GM19438 (cell line): ENCODE measurements around the gene SNX27.
"Not testable (repeated sequence)": the region's sequence is repeated elsewhere in the genome, so short reads cannot be mapped to it uniquely, and the experiment has no call there.

Source experiments
- ATAC-seq: cut with Tn5 transposase; IDR thresholded peaks from one replicate; pipeline ENCODE4 v1.9.1; 2021; ENCODE audit warnings: low read depth; ENCODE audit not compliant: unreplicated experiment

Gene SNX27

GRCh38 chr1:151716771-151717631 lies 105.2 kb downstream of the SNX27 start, which contains the start of gene CELF3:
Gene CELF3 (minus strand): TSS chr1:151716803. CDS start chr1:151716020, 783 bp downstream.
- no peak for ATAC-seq

GRCh38 chr1:151718011-151718431 lies 106.2 kb downstream of the SNX27 start:
- ATAC-seq, result no peak

- no peak for ATAC-seq
Observed at GRCh38 chr1:151718666-151719065, 106.8 kb downstream of the SNX27 start.

- ATAC-seq, result no peak
Observed at GRCh38 chr1:151720125-151720524, 108.3 kb downstream of the SNX27 start.

GRCh38 chr1:151720554-151720953 lies 108.7 kb downstream of the SNX27 start:
- ATAC-seq, result no peak

GRCh38 chr1:151720974-151721787 lies 109.3 kb downstream of the SNX27 start, which contains the start of gene RIIAD1:
Gene RIIAD1 (plus strand): TSS chr1:151721522. CDS start chr1:151721537, 15 bp downstream.
- ATAC-seq, result no peak

GRCh38 chr1:151721788-151722510 lies 110.1 kb downstream of the SNX27 start:
- no peak for ATAC-seq

GRCh38 chr1:151723726-151724370 lies 112.0 kb downstream of the SNX27 start:
- ATAC-seq, result no peak

GRCh38 chr1:151728151-151729054 lies 116.6 kb downstream of the SNX27 start:
- ATAC-seq, result no peak

GRCh38 chr1:151729157-151729965 lies 117.5 kb downstream of the SNX27 start:
- no peak for ATAC-seq

- no peak for ATAC-seq
Observed at GRCh38 chr1:151729966-151730291, 118.1 kb downstream of the SNX27 start.

- no peak for ATAC-seq
Observed at GRCh38 chr1:151733126-151733525, 121.3 kb downstream of the SNX27 start.

GRCh38 chr1:151733995-151734394 lies 122.1 kb downstream of the SNX27 start:
- not testable (repeated sequence) for ATAC-seq

- no peak for ATAC-seq
Observed at GRCh38 chr1:151737026-151737425, 125.2 kb downstream of the SNX27 start.

- ATAC-seq, result no peak
Observed at GRCh38 chr1:151737479-151737878, 125.6 kb downstream of the SNX27 start.

GRCh38 chr1:151739590-151740355 lies 127.9 kb downstream of the SNX27 start:
- ATAC-seq, result no peak

- ATAC-seq, result no peak
Observed at GRCh38 chr1:151741516-151741915, 129.7 kb downstream of the SNX27 start.
